Measurements from ENCODE around the gene TIMM29. TPM values are rescaled to one million over a fixed set of nuclear protein-coding genes. Genes with fewer than 3 reads are reported as not detected.
"Not testable (repeated sequence)": the region's sequence is repeated elsewhere in the genome, so short reads cannot be mapped to it uniquely, and the experiment has no call there.

TIMM29 gene
- total RNA-seq, 1 donor, result 29.3 TPM

DNA sequence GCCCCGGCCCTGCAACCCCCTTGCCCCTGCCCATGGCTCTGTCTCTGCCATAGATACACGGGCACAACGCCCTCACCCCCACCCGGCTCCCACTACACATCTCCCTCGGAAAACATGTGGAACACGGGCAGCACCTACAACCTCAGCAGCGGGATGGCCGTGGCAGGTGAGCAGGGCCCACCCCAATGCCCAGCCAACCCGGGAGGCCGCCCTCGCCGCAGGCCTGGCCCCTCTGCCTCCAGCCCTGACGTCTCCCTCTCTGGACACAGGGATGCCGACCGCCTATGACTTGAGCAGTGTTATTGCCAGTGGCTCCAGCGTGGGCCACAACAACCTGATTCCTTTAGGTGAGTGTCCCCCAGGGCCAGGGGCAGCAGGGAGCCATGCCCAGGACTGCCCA lies 7.8 kb upstream of the TIMM29 start:
- Histone ChIP-seq H3K4me1 (ENCODE audit: insufficient read depth, low read length) (no peaks in the 10 kb centered on the region), H3K27me3 (ENCODE audit: insufficient read depth, low read length) (no peaks in the 10 kb centered on the region), H3K4me3 (ENCODE audit: low read length) (no peak overlapping the region), H3K9me3 (ENCODE audit: low read depth, low read length) (no peaks in the 10 kb centered on the region)

DNA sequence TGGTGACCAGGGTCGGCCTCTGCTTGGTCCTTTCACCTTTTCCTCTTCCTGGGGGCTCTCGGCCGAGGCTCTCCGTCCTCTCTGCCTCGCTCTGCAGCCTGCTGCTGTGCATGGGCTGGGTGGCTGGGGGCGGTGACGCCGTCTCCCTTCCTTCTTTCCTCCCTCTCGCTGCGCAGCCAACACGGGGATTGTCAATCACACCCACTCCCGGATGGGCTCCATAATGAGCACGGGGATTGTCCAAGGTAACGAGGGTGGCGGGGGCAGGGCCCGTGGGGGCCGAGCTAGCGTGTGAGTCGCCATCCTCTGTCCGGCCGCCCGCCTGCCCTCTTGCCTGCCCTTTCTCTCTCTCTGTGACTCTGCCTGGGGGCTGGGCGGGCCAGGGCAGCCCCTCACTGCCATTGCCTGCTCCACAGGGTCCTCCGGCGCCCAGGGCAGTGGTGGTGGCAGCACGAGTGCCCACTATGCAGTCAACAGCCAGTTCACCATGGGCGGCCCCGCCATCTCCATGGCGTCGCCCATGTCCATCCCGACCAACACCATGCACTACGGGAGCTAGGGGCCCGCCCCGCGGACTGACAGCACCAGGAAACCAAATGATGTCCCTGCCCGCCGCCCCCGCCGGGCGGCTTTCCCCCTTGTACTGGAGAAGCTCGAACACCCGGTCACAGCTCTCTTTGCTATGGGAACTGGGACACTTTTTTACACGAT lies 7.3 kb upstream of the TIMM29 start:
- no peaks in the 10 kb centered on the region for H3K9me3 ChIP-seq (ENCODE audit: low read depth, low read length)
- H3K4me3 ChIP-seq (ENCODE audit: low read length), result no peak overlapping the region
- no peaks in the 10 kb centered on the region for H3K4me1 ChIP-seq (ENCODE audit: insufficient read depth, low read length)
- H3K27me3 ChIP-seq (ENCODE audit: insufficient read depth, low read length), result no peaks in the 10 kb centered on the region

DNA sequence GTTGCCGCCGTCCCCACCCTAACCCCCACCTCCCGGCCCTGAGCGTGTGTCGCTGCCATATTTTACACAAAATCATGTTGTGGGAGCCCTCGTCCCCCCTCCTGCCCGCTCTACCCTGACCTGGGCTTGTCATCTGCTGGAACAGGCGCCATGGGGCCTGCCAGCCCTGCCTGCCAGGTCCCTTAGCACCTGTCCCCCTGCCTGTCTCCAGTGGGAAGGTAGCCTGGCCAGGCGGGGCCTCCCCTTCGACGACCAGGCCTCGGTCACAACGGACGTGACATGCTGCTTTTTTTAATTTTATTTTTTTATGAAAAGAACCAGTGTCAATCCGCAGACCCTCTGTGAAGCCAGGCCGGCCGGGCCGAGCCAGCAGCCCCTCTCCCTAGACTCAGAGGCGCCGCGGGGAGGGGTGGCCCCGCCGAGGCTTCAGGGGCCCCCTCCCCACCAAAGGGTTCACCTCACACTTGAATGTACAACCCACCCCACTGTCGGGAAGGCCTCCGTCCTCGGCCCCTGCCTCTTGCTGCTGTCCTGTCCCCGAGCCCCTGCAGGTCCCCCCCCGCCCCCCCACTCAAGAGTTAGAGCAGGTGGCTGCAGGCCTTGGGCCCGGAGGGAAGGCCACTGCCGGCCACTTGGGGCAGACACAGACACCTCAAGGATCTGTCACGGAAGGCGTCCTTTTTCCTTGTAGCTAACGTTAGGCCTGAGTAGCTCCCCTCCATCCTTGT lies 6.5 kb upstream of the TIMM29 start:
- H3K4me3 ChIP-seq (ENCODE audit: low read length), result no peak overlapping the region
- H3K27me3 ChIP-seq (ENCODE audit: insufficient read depth, low read length), result no peaks in the 10 kb centered on the region
- no peaks in the 10 kb centered on the region for H3K9me3 ChIP-seq (ENCODE audit: low read depth, low read length)
- H3K4me1 ChIP-seq (ENCODE audit: insufficient read depth, low read length), result no peaks in the 10 kb centered on the region

DNA sequence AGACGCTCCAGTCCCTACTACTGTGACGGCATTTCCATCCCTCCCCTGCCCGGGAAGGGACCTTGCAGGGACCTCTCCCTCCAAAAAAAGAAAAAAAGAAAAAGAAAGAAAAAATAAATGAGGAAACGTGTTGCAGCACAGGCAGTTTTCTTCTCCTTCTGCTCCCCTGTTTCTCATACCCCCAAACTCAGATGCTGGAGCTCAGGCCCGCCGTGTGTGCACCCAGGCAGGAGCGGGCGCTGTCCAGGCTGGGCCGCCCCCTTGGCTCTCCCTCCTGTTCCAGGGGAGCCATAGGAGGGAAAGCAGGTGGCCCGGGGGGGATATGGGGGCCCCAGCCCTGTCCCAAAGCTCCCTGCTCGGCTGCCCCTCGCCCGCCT lies 6.0 kb upstream of the TIMM29 start:
- H3K9me3 ChIP-seq (ENCODE audit: low read depth, low read length), result no peaks in the 10 kb centered on the region
- H3K27me3 ChIP-seq (ENCODE audit: insufficient read depth, low read length), result no peaks in the 10 kb centered on the region
- peaks cover 4% of the 10 kb centered on the region for H3K4me1 ChIP-seq (ENCODE audit: insufficient read depth, low read length)
- no peak overlapping the region for H3K4me3 ChIP-seq (ENCODE audit: low read length)

DNA sequence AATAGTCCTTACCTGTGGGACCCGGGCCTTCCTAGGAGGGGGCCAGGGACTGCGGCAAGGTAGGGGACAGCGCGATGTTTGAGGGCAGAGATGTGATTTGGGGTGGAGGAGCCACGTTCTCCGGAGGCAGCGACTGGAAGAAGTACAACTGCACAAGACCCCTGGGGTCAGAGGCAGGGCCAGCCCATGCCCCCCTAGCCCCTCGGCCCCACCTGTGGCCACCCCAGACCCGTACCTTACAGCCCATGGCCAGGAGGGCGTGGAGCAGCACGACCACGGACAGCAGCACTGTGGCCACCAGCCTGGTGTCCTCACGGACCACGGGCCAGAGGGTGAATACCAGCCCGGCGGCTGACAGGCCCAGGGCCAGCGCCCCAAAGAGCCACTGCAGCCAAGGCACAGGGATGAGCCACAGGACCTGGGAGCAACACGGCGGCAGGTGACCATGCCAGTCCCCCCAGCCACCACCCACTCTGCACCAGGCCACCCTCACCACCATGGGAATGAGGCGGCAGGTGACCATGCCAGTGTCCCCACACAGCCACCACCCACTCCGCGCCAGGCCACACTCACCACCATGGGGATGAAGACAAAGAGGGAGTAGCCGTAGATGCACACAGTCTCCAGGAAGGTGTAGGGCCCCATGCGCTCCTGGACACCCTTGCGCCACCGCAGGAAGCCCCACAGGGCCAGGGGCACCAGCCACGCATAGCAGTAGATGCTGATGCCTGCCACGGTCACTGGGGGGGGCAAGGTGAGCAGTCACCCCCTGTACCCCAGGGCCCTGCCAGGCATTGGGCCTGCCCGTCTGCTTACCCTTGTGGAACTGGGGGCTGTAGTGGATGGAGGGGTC lies 5.1 kb upstream of the TIMM29 start:
- Histone ChIP-seq H3K4me3 (ENCODE audit: low read length) (no peak overlapping the region), H3K4me1 (ENCODE audit: insufficient read depth, low read length) (peaks cover 9% of the 10 kb centered on the region), H3K9me3 (ENCODE audit: low read depth, low read length) (no peaks in the 10 kb centered on the region), H3K27me3 (ENCODE audit: insufficient read depth, low read length) (no peaks in the 10 kb centered on the region)

DNA sequence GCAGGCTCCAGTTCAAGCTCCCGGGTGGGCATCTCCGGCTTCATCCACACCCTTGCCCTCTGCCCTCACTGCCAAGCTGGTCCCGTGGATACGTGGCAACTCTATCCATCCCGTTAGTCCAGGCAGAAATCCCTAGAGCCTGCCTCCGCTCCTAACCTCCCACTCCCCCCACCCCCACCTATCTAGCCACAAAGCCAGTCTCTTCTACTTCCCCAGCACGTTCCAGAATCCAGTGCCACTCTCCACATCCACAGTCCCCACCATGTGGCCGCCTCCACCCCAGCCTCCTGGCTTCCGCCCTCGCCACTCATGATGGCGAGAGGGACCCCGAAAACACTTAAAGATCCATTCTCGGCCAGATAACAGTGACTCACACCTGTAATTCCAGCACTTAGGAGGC lies 4.0 kb upstream of the TIMM29 start:
- peaks cover 15% of the 10 kb centered on the region for H3K4me1 ChIP-seq (ENCODE audit: insufficient read depth, low read length)
- H3K27me3 ChIP-seq (ENCODE audit: insufficient read depth, low read length), result no peaks in the 10 kb centered on the region
- H3K9me3 ChIP-seq (ENCODE audit: low read depth, low read length), result no peaks in the 10 kb centered on the region
- H3K4me3 ChIP-seq (ENCODE audit: low read length), result no peak overlapping the region

DNA sequence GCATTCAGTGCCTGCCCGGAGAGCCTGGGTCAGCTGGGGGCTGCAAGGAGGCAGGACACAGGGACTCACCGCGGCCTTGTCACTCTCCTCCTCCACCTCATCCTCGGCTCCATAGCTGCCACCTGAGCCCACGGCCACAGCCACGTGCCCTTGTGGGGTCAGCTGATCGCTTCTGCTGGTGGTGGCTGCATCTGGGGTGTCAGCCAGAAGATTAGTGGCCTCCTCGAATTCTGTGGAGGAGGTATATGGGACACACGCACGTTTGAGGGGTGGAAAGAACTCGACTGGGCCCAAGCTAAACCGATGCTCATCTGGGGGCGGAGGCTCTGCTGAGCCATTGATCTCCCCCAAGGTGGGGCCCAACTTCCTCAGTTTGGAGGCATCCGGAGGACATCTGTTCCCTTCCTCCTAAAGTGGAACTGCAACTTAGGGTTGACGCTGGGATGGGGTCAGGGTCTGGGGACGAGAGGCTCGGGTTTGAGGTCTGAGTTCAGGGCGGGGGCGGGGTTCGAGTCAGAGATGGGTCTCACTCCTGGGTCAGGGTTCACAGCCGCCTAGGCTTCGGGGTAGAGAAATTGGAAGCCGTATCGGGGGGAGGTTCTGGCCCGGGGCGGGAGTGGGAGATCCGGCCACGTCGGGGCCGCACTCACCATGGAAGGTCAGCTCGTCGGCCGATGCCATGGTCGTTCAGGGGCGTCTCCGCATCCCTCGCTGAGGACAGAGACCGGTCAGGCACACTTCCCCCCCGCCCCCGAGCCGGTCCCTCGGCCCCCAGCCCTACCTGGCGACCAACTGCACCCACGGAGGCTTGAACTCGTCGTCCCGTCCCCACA lies 665 bp upstream of the TIMM29 start:
- peak overlapping the region; percentile 77 for H3K4me3 ChIP-seq (ENCODE audit: low read length)
- H3K27me3 ChIP-seq (ENCODE audit: insufficient read depth, low read length), result no peaks in the 10 kb centered on the region
- no peaks in the 10 kb centered on the region for H3K9me3 ChIP-seq (ENCODE audit: low read depth, low read length)
- peaks cover 24% of the 10 kb centered on the region for H3K4me1 ChIP-seq (ENCODE audit: insufficient read depth, low read length)

DNA sequence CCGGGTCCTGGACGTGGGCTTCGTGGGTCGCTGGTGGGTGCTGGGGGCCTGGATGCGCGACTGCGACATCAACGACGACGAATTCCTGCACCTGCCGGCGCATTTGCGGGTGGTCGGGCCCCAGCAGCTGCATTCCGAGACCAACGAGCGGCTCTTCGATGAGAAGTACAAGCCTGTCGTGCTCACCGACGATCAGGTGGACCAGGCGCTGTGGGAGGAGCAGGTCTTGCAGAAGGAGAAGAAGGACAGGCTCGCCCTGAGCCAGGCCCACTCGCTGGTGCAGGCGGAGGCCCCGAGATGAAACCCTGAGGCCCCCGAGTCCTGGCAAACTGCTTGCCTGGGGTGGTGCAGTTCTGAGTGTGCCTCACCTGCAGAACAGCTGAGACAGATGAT lies 787 bp downstream of the TIMM29 start:
- Histone ChIP-seq H3K4me3 (ENCODE audit: low read length) (peak overlapping the region; percentile 77), H3K4me1 (ENCODE audit: insufficient read depth, low read length) (peaks cover 24% of the 10 kb centered on the region), H3K27me3 (ENCODE audit: insufficient read depth, low read length) (no peaks in the 10 kb centered on the region), H3K9me3 (ENCODE audit: low read depth, low read length) (no peaks in the 10 kb centered on the region)

DNA sequence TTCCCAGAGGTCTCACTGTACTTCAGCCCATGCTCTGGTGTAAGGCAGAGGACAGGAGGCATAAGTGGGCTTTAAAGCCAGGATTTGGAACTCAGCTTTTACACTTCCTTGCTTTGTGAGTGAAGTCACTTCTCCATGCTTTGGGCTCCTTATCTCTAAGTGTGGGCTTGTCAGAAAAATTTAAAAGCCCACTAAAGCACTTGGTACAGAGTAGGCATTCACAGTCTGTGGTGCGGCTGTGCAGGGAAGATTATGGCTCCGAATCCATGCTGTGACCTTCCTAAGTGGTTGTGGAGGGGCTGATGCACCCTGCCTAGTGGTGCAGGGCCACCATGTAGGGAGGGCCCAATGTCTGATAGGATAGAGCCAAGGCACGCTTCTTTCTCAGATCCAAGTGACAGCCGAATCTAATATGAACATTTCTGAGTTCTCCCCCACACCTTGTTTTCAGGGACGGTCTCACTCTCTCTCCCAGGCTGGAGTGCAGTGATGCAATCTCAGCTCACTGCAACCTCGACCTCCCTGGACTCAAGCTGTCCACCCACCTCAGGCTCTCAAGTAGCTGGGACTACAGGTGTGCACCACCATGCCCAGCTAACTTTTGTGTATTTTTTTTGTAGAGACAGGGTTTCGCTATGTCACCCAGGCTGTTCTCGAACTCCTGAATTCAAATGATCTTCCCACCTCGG lies 6.9 kb downstream of the TIMM29 start:
- Histone ChIP-seq H3K4me3 (ENCODE audit: low read length) (no peak overlapping the region), H3K4me1 (ENCODE audit: insufficient read depth, low read length) (peaks cover 3% of the 10 kb centered on the region), H3K27me3 (ENCODE audit: insufficient read depth, low read length) (no peaks in the 10 kb centered on the region), H3K9me3 (ENCODE audit: low read depth, low read length) (no peaks in the 10 kb centered on the region)

DNA sequence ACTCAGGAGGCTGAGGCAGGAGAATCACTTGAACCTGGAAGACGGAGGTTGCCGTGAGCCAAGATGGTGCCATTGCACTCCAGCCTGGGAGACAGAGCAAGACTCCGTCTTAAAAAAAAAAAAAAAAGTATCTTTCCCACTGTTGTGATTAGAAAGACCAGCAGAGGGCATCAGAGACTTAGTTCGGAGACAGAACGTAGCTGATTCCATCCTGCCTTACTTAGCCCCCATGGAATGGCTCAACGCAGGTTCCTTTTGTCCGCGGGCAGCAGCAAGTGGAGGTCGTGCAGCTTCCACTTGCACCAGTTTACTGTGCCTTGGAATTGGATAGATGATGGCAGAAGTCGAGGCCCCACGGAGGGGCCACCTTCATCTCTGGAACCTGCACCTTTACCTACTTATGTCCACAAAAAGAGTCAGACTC lies 8.1 kb downstream of the TIMM29 start:
- H3K4me3 ChIP-seq (ENCODE audit: low read length), result no peak overlapping the region
- H3K4me1 ChIP-seq (ENCODE audit: insufficient read depth, low read length), result peaks cover 3% of the 10 kb centered on the region
- no peaks in the 10 kb centered on the region for H3K9me3 ChIP-seq (ENCODE audit: low read depth, low read length)
- H3K27me3 ChIP-seq (ENCODE audit: insufficient read depth, low read length), result no peaks in the 10 kb centered on the region

DNA sequence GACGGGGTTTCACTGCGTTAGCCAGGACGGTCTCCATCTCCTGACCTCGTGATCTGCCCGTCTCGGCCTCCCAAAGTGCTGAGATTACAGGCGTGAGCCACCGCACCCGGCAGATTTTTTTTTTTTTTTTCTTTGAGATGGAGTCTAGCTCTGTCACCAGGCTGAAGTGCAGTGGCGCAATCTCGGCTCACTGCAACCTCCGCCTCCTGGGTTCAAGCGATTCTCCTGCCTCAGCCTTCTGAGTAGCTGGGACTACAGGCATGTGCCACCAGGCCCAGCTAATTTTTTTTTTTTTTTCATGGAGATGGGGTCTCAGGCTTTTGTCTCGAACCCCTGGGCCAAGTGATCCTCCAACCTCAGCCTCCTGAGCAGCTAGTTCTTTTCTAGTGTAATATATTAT lies 13.0 kb downstream of the TIMM29 start:
- H3K4me3 ChIP-seq (ENCODE audit: low read length); H3K27me3 ChIP-seq (ENCODE audit: insufficient read depth, low read length); H3K9me3 ChIP-seq (ENCODE audit: low read depth, low read length); H3K4me1 ChIP-seq (ENCODE audit: insufficient read depth, low read length): not testable (repeated sequence)

DNA sequence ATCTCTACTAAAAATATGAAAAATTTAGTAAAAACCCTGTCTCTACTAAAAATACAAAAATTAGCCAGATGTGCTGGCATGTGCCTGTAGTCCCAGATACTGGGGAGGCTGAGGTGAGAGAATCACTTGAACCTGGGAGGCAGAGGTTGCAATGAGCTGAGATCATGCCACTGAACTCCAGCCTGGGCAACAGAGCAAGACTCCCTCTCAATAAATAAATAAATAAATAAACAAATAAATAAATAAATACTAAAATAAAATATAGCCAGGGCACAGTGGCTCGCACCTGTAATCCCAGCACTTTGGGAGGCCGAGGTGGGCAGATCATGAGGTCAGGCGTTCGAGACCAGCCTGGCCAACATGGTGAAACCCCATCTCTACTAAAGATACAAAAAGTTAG lies 14.8 kb downstream of the TIMM29 start:
- not testable (repeated sequence) for H3K4me3 ChIP-seq (ENCODE audit: low read length); H3K4me1 ChIP-seq (ENCODE audit: insufficient read depth, low read length); H3K9me3 ChIP-seq (ENCODE audit: low read depth, low read length); H3K27me3 ChIP-seq (ENCODE audit: insufficient read depth, low read length)

DNA sequence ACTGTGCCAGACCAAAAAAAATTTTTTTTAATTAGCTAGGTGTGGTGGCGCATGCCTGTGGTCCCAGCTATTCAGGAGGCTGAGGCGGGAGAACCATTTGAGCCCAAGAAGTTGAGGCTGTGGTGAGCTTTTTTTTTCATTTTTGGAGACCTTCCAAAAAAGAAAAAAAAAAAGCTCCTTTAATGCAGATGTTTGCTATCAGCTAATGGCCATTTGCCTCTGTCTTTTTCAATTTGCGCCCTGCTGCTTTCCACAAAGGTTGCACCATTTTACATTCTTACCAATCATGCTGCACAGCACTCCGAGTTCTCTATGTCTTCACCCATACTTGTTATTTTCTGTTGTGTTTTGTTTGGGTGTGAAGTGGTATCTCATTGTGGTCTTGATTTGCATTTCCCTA lies 16.7 kb downstream of the TIMM29 start:
- H3K4me1 ChIP-seq (ENCODE audit: insufficient read depth, low read length), result peaks cover 4% of the 10 kb centered on the region
- H3K4me3 ChIP-seq (ENCODE audit: low read length), result no peak overlapping the region
- H3K27me3 ChIP-seq (ENCODE audit: insufficient read depth, low read length), result no peaks in the 10 kb centered on the region

DNA sequence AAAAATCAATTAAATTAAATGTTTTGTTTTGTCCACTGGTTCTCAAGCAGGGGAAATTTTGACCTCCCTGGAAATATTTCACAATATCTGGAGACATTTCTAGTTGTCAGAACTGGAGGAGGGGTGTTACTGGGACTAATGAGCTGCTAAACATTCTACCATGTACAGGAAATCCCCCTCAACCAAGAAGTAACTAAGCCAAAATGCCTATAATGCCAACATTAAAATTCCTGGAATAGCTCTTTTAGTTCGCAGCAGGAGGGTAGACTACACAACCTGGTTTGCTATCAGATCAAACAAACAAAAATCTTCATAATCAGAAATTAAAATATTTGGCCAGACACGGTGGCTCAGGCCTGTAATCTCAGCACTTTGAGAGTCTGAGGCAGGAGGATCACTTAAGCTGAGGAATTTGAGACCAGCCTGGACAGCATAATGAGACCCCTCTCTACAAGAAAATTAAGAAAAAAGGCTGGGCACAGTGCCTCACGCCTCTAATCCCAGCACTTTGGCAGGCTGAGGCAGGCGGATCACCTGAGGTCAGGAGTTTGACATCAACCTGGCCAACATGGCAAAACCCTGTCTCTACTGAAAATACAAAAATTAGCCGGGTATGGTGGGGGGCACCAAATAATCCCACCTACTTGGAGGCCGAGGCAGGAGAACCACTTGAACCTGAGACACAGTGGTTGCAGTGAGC lies 18.5 kb downstream of the TIMM29 start:
- Histone ChIP-seq H3K27me3 (ENCODE audit: insufficient read depth, low read length) (no peaks in the 10 kb centered on the region), H3K4me1 (ENCODE audit: insufficient read depth, low read length) (peaks cover 2% of the 10 kb centered on the region), H3K4me3 (ENCODE audit: low read length) (no peak overlapping the region), H3K9me3 (ENCODE audit: low read depth, low read length) (no peaks in the 10 kb centered on the region)

More for the DNA sequence above, 16.7 kb downstream of the TIMM29 start:
- H3K9me3 ChIP-seq (ENCODE audit: low read depth, low read length), result no peaks in the 10 kb centered on the region

All from mononuclear cell (primary cell).